Measurements from ENCODE around the gene CUBN.

The CUBN gene

DNA sequence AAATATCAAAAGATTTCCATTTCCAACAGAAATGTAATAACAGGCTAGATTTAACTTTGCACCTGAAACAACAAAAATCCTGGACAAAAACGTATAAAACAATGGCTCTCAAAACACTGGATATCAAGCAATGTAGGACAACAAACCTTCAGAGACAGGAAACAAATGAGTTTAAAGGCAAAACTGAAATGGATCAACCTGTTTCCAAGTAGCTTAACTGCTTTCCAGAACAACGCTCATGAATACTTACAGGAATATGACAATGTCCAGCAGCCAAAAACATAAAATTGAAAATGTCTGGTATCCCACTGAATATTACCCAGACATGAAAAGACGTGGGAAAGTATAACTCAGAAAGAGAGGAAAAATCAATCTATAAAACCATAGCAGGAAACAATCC lies 62.8 kb downstream of the CUBN start:
- TF ChIP-seq, protein P1, sequence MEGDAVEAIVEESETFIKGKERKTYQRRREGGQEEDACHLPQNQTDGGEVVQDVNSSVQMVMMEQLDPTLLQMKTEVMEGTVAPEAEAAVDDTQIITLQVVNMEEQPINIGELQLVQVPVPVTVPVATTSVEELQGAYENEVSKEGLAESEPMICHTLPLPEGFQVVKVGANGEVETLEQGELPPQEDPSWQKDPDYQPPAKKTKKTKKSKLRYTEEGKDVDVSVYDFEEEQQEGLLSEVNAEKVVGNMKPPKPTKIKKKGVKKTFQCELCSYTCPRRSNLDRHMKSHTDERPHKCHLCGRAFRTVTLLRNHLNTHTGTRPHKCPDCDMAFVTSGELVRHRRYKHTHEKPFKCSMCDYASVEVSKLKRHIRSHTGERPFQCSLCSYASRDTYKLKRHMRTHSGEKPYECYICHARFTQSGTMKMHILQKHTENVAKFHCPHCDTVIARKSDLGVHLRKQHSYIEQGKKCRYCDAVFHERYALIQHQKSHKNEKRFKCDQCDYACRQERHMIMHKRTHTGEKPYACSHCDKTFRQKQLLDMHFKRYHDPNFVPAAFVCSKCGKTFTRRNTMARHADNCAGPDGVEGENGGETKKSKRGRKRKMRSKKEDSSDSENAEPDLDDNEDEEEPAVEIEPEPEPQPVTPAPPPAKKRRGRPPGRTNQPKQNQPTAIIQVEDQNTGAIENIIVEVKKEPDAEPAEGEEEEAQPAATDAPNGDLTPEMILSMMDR (conservative IDR thresholded peaks at IDR 0.05; ENCODE audit: low read depth, low read length), result no peak
- DNase-seq (ENCODE audit: low read depth), result no peak
- H3K4me3 ChIP-seq (ENCODE audit: low read depth, low read length), result no peak overlapping the region

DNA sequence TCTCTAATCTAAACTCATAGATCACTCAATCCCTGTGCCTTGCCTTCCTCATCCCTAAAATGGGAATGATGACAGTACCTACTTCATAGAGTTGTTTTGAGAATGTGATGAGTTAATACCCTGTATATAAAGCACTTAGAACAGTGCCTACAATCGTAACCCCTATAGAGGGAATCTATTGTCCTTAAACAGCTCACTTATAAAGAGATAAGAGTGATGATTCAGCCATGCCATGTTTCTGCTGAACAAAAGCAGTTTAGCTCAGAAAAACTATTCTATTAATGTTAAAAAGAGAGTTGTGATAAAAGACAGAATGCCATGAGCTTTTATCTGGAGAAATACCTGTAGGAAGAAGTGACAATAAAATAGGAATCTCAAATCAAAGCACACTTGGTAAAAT lies 63.6 kb downstream of the CUBN start:
- H3K4me3 ChIP-seq (ENCODE audit: low read depth, low read length), result no peak overlapping the region
- TF ChIP-seq, protein P1 (conservative IDR thresholded peaks at IDR 0.05; ENCODE audit: low read depth, low read length), result no peak
- DNase-seq (ENCODE audit: low read depth), result no peak

DNA sequence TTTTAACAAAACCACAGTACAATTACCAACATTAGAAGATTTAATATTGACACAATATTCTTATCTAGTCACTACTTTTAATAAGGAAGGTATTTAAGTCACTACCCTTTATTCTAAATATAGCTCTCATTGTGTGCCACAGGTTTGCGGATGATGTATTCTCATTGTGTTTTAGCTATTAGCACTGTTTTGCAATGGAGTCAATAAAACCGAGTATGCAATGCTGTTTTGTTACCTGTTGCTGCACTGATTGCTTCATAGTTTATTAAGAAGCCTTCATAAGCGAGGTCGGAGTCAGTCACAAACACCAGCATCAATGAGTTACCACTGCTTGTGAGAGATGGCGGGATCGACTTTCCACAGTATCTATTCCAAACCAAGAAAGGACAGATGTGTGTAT lies 64.3 kb downstream of the CUBN start:
- no peak overlapping the region for H3K4me3 ChIP-seq (ENCODE audit: low read depth, low read length)
- TF ChIP-seq, protein P1 (conservative IDR thresholded peaks at IDR 0.05; ENCODE audit: low read depth, low read length), result no peak
- DNase-seq (ENCODE audit: low read depth), result no peak

DNA sequence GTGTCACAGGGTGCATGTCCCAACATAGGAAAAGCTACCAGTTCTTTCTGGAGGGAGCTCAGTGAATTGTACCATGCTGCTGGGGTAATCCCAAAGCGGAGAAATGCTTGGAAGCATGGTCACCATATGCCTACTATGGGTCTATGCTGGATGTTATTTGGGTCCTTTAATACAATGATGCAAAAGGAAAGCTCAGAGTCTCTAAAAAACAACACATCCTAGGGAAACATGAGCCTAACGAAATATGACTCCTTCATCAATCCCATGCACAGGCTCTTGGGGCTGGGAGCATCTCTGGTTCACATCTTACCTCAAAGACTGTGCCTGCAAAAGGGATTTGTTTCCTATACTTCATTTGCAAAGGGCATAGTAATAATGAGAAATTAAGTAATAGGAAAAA lies 65.2 kb downstream of the CUBN start:
- TF ChIP-seq, protein P1 (conservative IDR thresholded peaks at IDR 0.05; ENCODE audit: low read depth, low read length), result no peak
- DNase-seq (ENCODE audit: low read depth), result no peak
- H3K4me3 ChIP-seq (ENCODE audit: low read depth, low read length), result no peak overlapping the region

DNA sequence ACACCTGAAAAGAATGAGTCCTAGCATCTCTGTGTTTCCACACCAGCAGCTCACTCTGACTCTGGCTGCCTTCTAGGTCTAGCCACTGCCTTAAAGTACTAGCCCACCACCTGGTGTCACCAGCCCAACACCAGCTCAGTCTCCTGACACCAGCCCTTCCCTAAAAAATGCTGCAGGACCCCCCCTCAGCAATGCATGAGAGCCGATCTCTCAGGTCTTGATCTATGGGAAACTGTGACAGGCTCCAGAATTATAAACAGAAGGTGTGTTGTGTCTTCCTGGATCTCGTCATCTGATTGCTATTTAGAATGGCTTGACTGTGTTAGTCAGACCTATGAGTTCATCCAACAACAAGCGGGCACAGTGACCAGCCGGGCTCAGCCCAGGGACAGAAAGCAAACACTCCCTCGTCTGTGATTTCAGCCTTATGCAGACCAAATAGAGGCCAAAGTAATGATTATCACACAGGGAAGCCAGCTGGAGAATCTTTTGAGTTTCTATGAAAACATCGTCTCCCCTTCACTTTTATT lies 66.6 kb downstream of the CUBN start:
- TF ChIP-seq, protein P1 (conservative IDR thresholded peaks at IDR 0.05; ENCODE audit: low read depth, low read length), result no peak
- DNase-seq (ENCODE audit: low read depth), result peak; percentile 79
- no peak overlapping the region for H3K4me3 ChIP-seq (ENCODE audit: low read depth, low read length)

DNA sequence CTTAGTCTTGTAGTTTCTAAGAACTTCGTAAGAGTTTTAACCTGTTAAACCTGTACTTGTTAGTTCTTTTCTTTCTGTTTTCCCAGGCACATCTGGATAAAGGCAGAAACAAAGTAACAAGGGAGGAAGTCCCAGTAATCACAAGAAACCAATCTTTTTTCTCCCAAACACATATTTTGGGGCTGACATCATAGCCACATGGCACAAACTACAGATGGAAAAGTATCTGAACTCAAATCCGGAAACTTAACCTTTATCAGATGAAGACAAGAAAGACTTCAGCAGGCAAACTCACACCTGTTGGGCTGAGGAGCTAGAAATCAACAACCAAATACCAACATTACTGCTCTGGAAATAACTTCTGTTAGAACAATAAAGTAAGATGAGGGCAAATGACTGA lies 67.1 kb downstream of the CUBN start:
- peak; percentile 93 for DNase-seq (ENCODE audit: low read depth)
- no peak overlapping the region for H3K4me3 ChIP-seq (ENCODE audit: low read depth, low read length)
- TF ChIP-seq, protein P1 (conservative IDR thresholded peaks at IDR 0.05; ENCODE audit: low read depth, low read length), result no peak

DNA sequence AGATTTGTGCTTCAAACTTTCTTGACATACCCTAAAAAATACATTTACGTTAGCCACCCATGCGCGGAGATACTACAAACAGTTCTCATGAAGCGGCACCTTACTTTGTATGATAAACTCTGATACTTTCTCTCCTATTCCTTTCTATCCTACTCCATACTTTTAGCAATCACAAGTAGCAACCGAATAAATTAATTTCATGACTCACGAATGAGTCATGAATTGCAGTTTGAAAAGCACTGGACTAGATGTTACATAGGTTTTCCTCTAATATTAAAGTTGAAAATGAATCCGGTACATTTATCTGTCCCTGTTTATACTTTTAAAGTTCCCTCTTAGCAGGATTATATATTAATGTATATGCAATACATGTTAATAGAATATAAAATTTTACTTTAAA lies 67.6 kb downstream of the CUBN start:
- DNase-seq (ENCODE audit: low read depth), result peak; percentile 82
- H3K4me3 ChIP-seq (ENCODE audit: low read depth, low read length), result no peak overlapping the region
- TF ChIP-seq, protein P1 (conservative IDR thresholded peaks at IDR 0.05; ENCODE audit: low read depth, low read length), result no peak

Measured in choroid plexus epithelial cell (primary cell).